Caki2 (cell line): ENCODE data around the gene PDE8B. TPM values are rescaled to one million over a fixed set of nuclear protein-coding genes. Genes with fewer than 3 reads are reported as not detected.

ENCODE experiments used
- DNase-seq: peaks from one replicate; pipeline ENCODE4 v3.0.0-alpha.2; 2015; ENCODE audit warnings: low read depth
- in situ Hi-C: cut with HindIII; loops from 2 replicates; pipeline ENCODE4 v1.10.0; 2016; ENCODE audit warnings: low sequenced_read_pairs, low pct_unique_long_range_greater_than_20kb, mixed read lengths
- total RNA-seq: library from RNA; depleted of rRNA; stranded (reverse); fragments of >200 nt; shearing (Covaris generic); gene quantifications from 2 replicates; pipeline ENCODE4 v1.2.3, GENCODE V29; 2014; ENCODE audit warnings: low replicate concordance

PDE8B gene
- total RNA-seq, 1 experiment from 2014 or later = not detected

- in situ Hi-C loops = no loop called here
These were observed 13.2 kb downstream of the PDE8B start for GRCh38 chr5:77223653-77224052.

GRCh38 chr5:77224672-77225355 lies 14.3 kb downstream of the PDE8B start:
- in situ Hi-C loops = no loop called here

More at GRCh38 chr5:77223653-77224052, 13.2 kb downstream of the PDE8B start:
- DNase-seq = no peak

GRCh38 chr5:77225531-77225930 lies 15.1 kb downstream of the PDE8B start:
- DNase-seq = no peak
- in situ Hi-C loops = no loop called here

More at GRCh38 chr5:77224672-77225355, 14.3 kb downstream of the PDE8B start:
- peak; percentile 27 for DNase-seq

- DNase-seq = no peak
- in situ Hi-C loops = no loop called here
These were observed 19.4 kb downstream of the PDE8B start for GRCh38 chr5:77229887-77230286.

- in situ Hi-C loops = no loop called here
These were observed 20.4 kb downstream of the PDE8B start for GRCh38 chr5:77230727-77231470.

GRCh38 chr5:77231471-77232138 lies 21.1 kb downstream of the PDE8B start:
- in situ Hi-C loops = no loop called here
- no peak for DNase-seq

More at GRCh38 chr5:77230727-77231470, 20.4 kb downstream of the PDE8B start:
- DNase-seq = no peak

GRCh38 chr5:77232574-77233358 lies 22.3 kb downstream of the PDE8B start:
- in situ Hi-C loops = no loop called here
- DNase-seq = no peak

- in situ Hi-C loops = no loop called here
- DNase-seq = no peak
These were observed 25.6 kb downstream of the PDE8B start for GRCh38 chr5:77235846-77236721.

GRCh38 chr5:77239126-77239741 lies 28.8 kb downstream of the PDE8B start:
- in situ Hi-C loops = no loop called here
- no peak for DNase-seq

GRCh38 chr5:77241444-77241843 lies 31.0 kb downstream of the PDE8B start:
- no peak for DNase-seq
- in situ Hi-C loops = no loop called here

- in situ Hi-C loops = no loop called here
- DNase-seq = no peak
These were observed 39.0 kb downstream of the PDE8B start for GRCh38 chr5:77249475-77249874.

- DNase-seq = no peak
- in situ Hi-C loops = no loop called here
These were observed 39.5 kb downstream of the PDE8B start for GRCh38 chr5:77250021-77250420.

GRCh38 chr5:77251921-77252320 lies 41.4 kb downstream of the PDE8B start:
- in situ Hi-C loops = no loop called here
- DNase-seq = no peak

- in situ Hi-C loops = no loop called here
- no peak for DNase-seq
These were observed 45.1 kb downstream of the PDE8B start for GRCh38 chr5:77255617-77256016.

GRCh38 chr5:77256406-77256805 lies 45.9 kb downstream of the PDE8B start:
- in situ Hi-C loops = no loop called here

GRCh38 chr5:77258652-77259051 lies 48.2 kb downstream of the PDE8B start:
- in situ Hi-C loops = no loop called here
- DNase-seq = no peak

More at GRCh38 chr5:77256406-77256805, 45.9 kb downstream of the PDE8B start:
- DNase-seq = no peak

GRCh38 chr5:77259476-77259875 lies 49.0 kb downstream of the PDE8B start:
- no peak for DNase-seq
- in situ Hi-C loops = no loop called here
